Measurements from ENCODE around the gene ABTB2.

The ABTB2 gene

DNA sequence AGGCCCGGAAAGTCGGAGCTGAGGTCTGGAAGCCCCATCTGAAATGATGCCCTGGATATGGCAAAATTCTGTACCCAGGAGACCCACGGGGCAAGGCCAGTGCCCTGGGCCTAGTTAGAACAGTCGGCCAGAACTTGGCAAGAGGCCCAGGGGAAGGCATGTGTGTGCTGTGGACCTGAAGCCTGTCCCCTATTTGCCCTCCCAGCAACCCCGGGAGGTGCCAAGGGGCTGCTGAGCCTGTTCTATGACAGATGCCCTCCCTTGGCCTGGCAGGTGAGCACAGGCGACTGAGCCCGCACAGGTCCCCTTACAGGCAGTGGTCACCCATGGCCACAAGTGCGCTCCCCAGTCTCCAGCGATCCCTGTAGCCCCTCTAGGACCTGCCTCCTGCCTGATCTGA is 200.6 kb downstream of the ABTB2 start:
- H3K27me3 ChIP-seq (ENCODE audit: low read depth) = no peaks in the 10 kb centered on the region
- H3K4me1 ChIP-seq = no peaks in the 10 kb centered on the region
- DNase-seq (ENCODE audit: low spot score in 2 of 2) = no peak
- in situ Hi-C loops (cut with MboI; ENCODE audit: low sequenced_read_pairs) = loop anchor here (10.0 to 25.0 kb wide), 3 partner anchors 328 to 1230 kb away; no protein-coding TSS in a partner anchor
- peaks cover 10% of the 10 kb centered on the region for H3K36me3 ChIP-seq (replicated peaks)
- no peaks in the 10 kb centered on the region for H3K9me3 ChIP-seq
- no peak overlapping the region for H3K4me3 ChIP-seq

- in situ Hi-C loops (cut with MboI; ENCODE audit: low sequenced_read_pairs) = loop anchor here (10.0 to 25.0 kb wide), 3 partner anchors 329 to 1232 kb away; no protein-coding TSS in a partner anchor
- Histone ChIP-seq H3K36me3 (replicated peaks) (peaks cover 10% of the 10 kb centered on the region), H3K4me1 (no peaks in the 10 kb centered on the region), H3K4me3 (no peak overlapping the region), H3K9me3 (no peaks in the 10 kb centered on the region), H3K27me3 (ENCODE audit: low read depth) (no peaks in the 10 kb centered on the region)
- no peak for DNase-seq (ENCODE audit: low spot score in 2 of 2)
Measured at GRCh38 chr11:34155757-34156062, 202.1 kb downstream of the ABTB2 start.

- Histone ChIP-seq H3K4me1 (no peaks in the 10 kb centered on the region), H3K4me3 (no peak overlapping the region), H3K9me3 (no peaks in the 10 kb centered on the region), H3K27me3 (ENCODE audit: low read depth) (no peaks in the 10 kb centered on the region), H3K36me3 (replicated peaks) (peaks cover 14% of the 10 kb centered on the region)
- no peak for DNase-seq (ENCODE audit: low spot score in 2 of 2)
- in situ Hi-C loops (cut with MboI; ENCODE audit: low sequenced_read_pairs) = loop anchor here (10.0 to 25.0 kb wide), 3 partner anchors 330 to 1232 kb away; no protein-coding TSS in a partner anchor
Measured at GRCh38 chr11:34155057-34155756, 202.6 kb downstream of the ABTB2 start.

GRCh38 chr11:34154059-34154875 is 203.5 kb downstream of the ABTB2 start:
- Histone ChIP-seq H3K9me3 (no peaks in the 10 kb centered on the region), H3K4me3 (no peak overlapping the region), H3K27me3 (ENCODE audit: low read depth) (no peaks in the 10 kb centered on the region), H3K4me1 (no peaks in the 10 kb centered on the region), H3K36me3 (replicated peaks) (peaks cover 22% of the 10 kb centered on the region)
- no peak for DNase-seq (ENCODE audit: low spot score in 2 of 2)
- in situ Hi-C loops (cut with MboI; ENCODE audit: low sequenced_read_pairs) = loop anchor here (10.0 to 25.0 kb wide), 3 partner anchors 331 to 1233 kb away; no protein-coding TSS in a partner anchor

DNA sequence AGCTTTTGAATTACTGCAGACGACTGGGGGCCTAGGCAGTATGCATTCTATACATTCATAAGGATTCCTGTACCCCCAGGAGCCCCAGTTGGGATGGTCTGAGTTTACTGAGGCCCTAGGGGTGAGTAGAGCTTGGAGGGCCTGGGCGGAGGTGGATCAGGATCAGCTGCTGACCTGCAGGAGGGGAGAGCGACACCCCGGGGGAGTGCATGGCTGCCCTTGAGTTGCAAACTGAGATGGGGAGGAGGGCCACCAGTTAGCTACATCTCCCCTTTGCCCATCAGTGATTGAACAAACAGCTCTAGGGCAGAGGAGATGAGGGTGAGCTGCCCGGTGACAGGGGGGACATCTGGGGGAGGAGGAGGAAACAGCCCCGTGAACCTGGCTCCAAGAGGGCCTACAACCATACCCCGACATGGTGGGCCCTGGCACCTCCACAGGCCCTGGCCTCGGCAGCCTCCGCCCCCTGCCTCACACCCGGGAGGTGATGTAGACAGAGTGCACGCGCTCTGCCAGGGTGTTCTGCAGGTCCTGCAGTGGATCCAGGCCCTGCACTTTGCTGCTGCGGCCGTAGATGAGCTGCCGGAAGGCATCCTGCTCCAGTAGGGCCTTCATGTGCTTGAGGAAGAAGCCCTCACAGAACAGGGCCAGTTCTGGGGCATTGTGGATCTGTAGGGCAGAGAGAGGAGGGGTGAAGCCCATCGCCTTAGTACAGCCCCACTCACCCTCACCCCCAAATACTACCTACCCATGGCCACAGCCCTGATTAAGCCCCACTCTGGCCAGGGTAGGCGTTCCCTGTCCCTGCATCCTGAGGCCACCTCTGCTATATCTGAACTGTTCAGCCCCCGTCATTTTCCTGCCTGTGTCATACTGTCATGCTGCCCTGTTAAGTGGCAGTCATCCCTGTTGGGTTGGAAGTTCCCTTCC is 205.6 kb downstream of the ABTB2 start:
- in situ Hi-C loops (cut with MboI; ENCODE audit: low sequenced_read_pairs) = loop anchor here (10.0 to 25.0 kb wide), 3 partner anchors 333 to 1235 kb away; no protein-coding TSS in a partner anchor
- no peaks in the 10 kb centered on the region for H3K27me3 ChIP-seq (ENCODE audit: low read depth)
- peaks cover 43% of the 10 kb centered on the region for H3K36me3 ChIP-seq (replicated peaks)
- H3K4me1 ChIP-seq = no peaks in the 10 kb centered on the region
- DNase-seq (ENCODE audit: low spot score in 2 of 2) = no peak
- no peak overlapping the region for H3K4me3 ChIP-seq
- no peaks in the 10 kb centered on the region for H3K9me3 ChIP-seq

GRCh38 chr11:34151166-34151565 is 206.6 kb downstream of the ABTB2 start:
- peaks cover 53% of the 10 kb centered on the region for H3K36me3 ChIP-seq (replicated peaks)
- DNase-seq (ENCODE audit: low spot score in 2 of 2) = no peak
- H3K4me3 ChIP-seq = no peak overlapping the region
- no peaks in the 10 kb centered on the region for H3K27me3 ChIP-seq (ENCODE audit: low read depth)
- no peaks in the 10 kb centered on the region for H3K9me3 ChIP-seq
- in situ Hi-C loops (cut with MboI; ENCODE audit: low sequenced_read_pairs) = loop anchor here (10.0 to 25.0 kb wide), 3 partner anchors 334 to 1236 kb away; no protein-coding TSS in a partner anchor
- H3K4me1 ChIP-seq = no peaks in the 10 kb centered on the region

GRCh38 chr11:34150494-34151151 is 207.2 kb downstream of the ABTB2 start:
- Histone ChIP-seq H3K27me3 (ENCODE audit: low read depth) (no peaks in the 10 kb centered on the region), H3K36me3 (replicated peaks) (peaks cover 53% of the 10 kb centered on the region), H3K4me1 (no peaks in the 10 kb centered on the region), H3K4me3 (no peak overlapping the region), H3K9me3 (no peaks in the 10 kb centered on the region)
- no peak for DNase-seq (ENCODE audit: low spot score in 2 of 2)
- in situ Hi-C loops (cut with MboI; ENCODE audit: low sequenced_read_pairs) = loop anchor here (10.0 to 25.0 kb wide), 3 partner anchors 334 to 1237 kb away; no protein-coding TSS in a partner anchor

GRCh38 chr11:34149786-34150185 is 208.0 kb downstream of the ABTB2 start:
- in situ Hi-C loops (cut with MboI; ENCODE audit: low sequenced_read_pairs) = loop anchor here (10.0 to 25.0 kb wide), 3 partner anchors 335 to 1238 kb away; no protein-coding TSS in a partner anchor
- Histone ChIP-seq H3K4me3 (no peak overlapping the region), H3K27me3 (ENCODE audit: low read depth) (no peaks in the 10 kb centered on the region), H3K36me3 (replicated peaks) (peaks cover 54% of the 10 kb centered on the region), H3K4me1 (no peaks in the 10 kb centered on the region), H3K9me3 (no peaks in the 10 kb centered on the region)
- DNase-seq (ENCODE audit: low spot score in 2 of 2) = peak in 1 of 2 experiments; percentile 29

GRCh38 chr11:34149274-34149673 is 208.5 kb downstream of the ABTB2 start:
- no peak for DNase-seq (ENCODE audit: low spot score in 2 of 2)
- Histone ChIP-seq H3K4me3 (no peak overlapping the region), H3K9me3 (no peaks in the 10 kb centered on the region), H3K27me3 (ENCODE audit: low read depth) (no peaks in the 10 kb centered on the region), H3K36me3 (replicated peaks) (peaks cover 57% of the 10 kb centered on the region), H3K4me1 (no peaks in the 10 kb centered on the region)
- in situ Hi-C loops (cut with MboI; ENCODE audit: low sequenced_read_pairs) = no loop called here

DNA sequence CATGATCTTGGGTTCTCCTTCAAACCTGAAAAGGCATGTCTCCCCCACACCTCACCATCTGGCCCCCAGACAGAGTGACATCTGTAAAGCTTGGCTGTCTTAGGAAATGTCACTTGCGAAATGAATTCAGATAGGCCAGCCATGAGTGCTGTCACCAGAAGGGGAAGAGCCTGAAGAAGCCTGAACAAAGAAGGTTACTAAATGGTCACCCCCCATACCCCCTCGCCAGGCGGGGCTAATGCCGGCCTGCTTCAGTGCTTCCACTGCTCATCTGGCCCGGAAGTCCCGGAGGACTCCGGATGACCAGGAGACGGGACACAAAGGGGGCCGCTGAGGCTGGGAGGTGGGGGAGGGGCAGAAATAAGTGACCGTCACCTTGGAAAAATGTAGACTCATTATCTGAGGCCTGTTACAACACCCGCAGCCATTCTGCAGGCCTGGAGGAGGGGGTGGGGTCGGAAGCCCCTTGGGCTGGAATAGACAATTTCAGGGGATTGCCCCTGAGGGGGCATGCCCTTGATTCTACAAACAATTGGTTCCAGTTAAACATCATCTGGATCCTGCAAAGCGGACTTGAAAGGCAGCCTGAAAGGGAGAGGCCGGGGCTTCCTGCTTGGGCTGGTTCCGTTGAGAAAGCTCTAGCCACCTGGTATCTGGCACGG is 209.2 kb downstream of the ABTB2 start:
- no peaks in the 10 kb centered on the region for H3K4me1 ChIP-seq
- H3K4me3 ChIP-seq = no peak overlapping the region
- no peak for DNase-seq (ENCODE audit: low spot score in 2 of 2)
- peaks cover 63% of the 10 kb centered on the region for H3K36me3 ChIP-seq (replicated peaks)
- no peaks in the 10 kb centered on the region for H3K27me3 ChIP-seq (ENCODE audit: low read depth)
- in situ Hi-C loops (cut with MboI; ENCODE audit: low sequenced_read_pairs) = no loop called here
- no peaks in the 10 kb centered on the region for H3K9me3 ChIP-seq

DNA sequence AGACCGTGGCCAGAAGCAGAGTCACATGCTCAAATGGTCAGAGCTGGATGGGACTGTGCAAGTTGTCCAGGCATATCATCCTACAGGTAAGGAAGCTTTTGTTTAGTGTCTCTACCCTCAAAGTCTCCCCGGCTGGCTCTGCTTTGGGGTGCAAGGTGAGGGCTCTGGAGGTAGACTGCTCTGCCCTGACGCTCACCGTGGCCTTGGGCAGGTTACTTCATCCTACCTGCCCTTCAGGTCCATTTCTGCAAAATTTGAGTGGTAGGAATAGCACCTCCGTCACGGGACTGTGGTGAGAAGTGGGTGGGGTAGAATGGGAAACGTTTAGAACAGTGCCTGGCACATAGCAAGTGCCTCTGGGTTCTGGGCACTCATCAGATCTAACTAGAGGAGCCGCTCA is 210.2 kb downstream of the ABTB2 start:
- Histone ChIP-seq H3K9me3 (no peaks in the 10 kb centered on the region), H3K27me3 (ENCODE audit: low read depth) (no peaks in the 10 kb centered on the region), H3K4me1 (no peaks in the 10 kb centered on the region), H3K36me3 (replicated peaks) (peaks cover 73% of the 10 kb centered on the region), H3K4me3 (no peak overlapping the region)
- DNase-seq (ENCODE audit: low spot score in 2 of 2) = no peak
- in situ Hi-C loops (cut with MboI; ENCODE audit: low sequenced_read_pairs) = no loop called here

- no peaks in the 10 kb centered on the region for H3K27me3 ChIP-seq (ENCODE audit: low read depth)
Measured at GRCh38 chr11:34146866-34147265, 210.9 kb downstream of the ABTB2 start.

More at GRCh38 chr11:34146866-34147265, 210.9 kb downstream of the ABTB2 start:
- Histone ChIP-seq H3K9me3 (no peaks in the 10 kb centered on the region), H3K4me1 (no peaks in the 10 kb centered on the region), H3K36me3 (replicated peaks) (peaks cover 80% of the 10 kb centered on the region), H3K4me3 (no peak overlapping the region)
- no peak for DNase-seq (ENCODE audit: low spot score in 2 of 2)
- in situ Hi-C loops (cut with MboI; ENCODE audit: low sequenced_read_pairs) = no loop called here

Data from HAP-1 (cell line).